Parathyroid adenoma (tissue), 2 donors: ENCODE measurements around the gene HTD2.
A peak's percentile ranks its signal among the peaks of the same experiment; 100 is the strongest.

Experiments
- H2AFZ ChIP-seq: fragments of 300-600 bp; sonication (generic); one replicate; pipeline ENCODE4 v1.7.0; 2017; ENCODE audit warnings: antibody characterized with exemption, mild to moderate bottlenecking
- H3K27ac ChIP-seq: fragments of 300-600 bp; sonication (generic); one replicate; pipeline ENCODE4 v1.7.0; 2017
- H3K27me3 ChIP-seq: fragments of 300-600 bp; sonication (generic); one replicate; pipeline ENCODE4 v1.7.0; 2017; ENCODE audit warnings: low read length; ENCODE audit not compliant: control insufficient read depth, insufficient read depth
- H3K36me3 ChIP-seq: fragments of 300-600 bp; sonication (generic); one replicate; pipeline ENCODE4 v1.7.0; 2017; ENCODE audit warnings: low read length; ENCODE audit not compliant: control insufficient read depth, insufficient read depth
- H3K4me1 ChIP-seq: fragments of 300-600 bp; sonication (generic); one replicate; pipeline ENCODE4 v1.7.0; 2017; ENCODE audit warnings: control low read depth
- H3K4me2 ChIP-seq: fragments of 300-600 bp; sonication (generic); one replicate; pipeline ENCODE4 v1.7.0; 2017; ENCODE audit warnings: low read length
- H3K4me3 ChIP-seq: fragments of 300-600 bp; sonication (generic); one replicate; pipeline ENCODE4 v1.7.0; 2017; ENCODE audit warnings: low read depth, low read length
- H3K79me2 ChIP-seq: fragments of 300-600 bp; sonication (generic); one replicate; pipeline ENCODE4 v1.7.0; 2017; ENCODE audit warnings: control low read depth
- H3K9ac ChIP-seq: fragments of 300-600 bp; sonication (generic); one replicate; pipeline ENCODE4 v1.7.0; 2017; ENCODE audit warnings: mild to moderate bottlenecking
- H3K9me3 ChIP-seq: fragments of 300-600 bp; sonication (generic); one replicate; pipeline ENCODE4 v1.7.0; 2017; ENCODE audit warnings: low read length; ENCODE audit not compliant: control insufficient read depth
- CTCF ChIP-seq: fragments of 300-600 bp; sonication (generic); IDR thresholded peaks from one replicate; pipeline ENCODE4 v1.7.0; 2017; ENCODE audit warnings: antibody characterized with exemption, mild to moderate bottlenecking
- donor health status: primary hyperparathyroidism.

Gene HTD2

GRCh38 chr3:58324391-58325390 is 18.4 kb downstream of the HTD2 start:
- no peak overlapping the region for H3K9ac ChIP-seq
- no peak for TF ChIP-seq CTCF
- no peaks in the 10 kb centered on the region for H3K36me3 ChIP-seq
- H3K27ac ChIP-seq, result peak overlapping the region; percentile 91
- no peaks in the 10 kb centered on the region for H3K27me3 ChIP-seq
- peak overlapping the region; percentile 47 for H2AFZ ChIP-seq
- no peaks in the 10 kb centered on the region for H3K9me3 ChIP-seq
- peak overlapping the region; percentile 13 for H3K4me2 ChIP-seq
- peaks cover 26% of the 10 kb centered on the region for H3K4me1 ChIP-seq
- H3K79me2 ChIP-seq, result no peaks in the 10 kb centered on the region
- peak overlapping the region; percentile 19 for H3K4me3 ChIP-seq

GRCh38 chr3:58325525-58325992 is 19.2 kb downstream of the HTD2 start:
- peak overlapping the region; percentile 91 for H3K27ac ChIP-seq
- peak overlapping the region; percentile 47 for H2AFZ ChIP-seq
- TF ChIP-seq CTCF, result no peak
- no peaks in the 10 kb centered on the region for H3K27me3 ChIP-seq
- no peak overlapping the region for H3K9ac ChIP-seq
- peak overlapping the region; percentile 22 for H3K4me2 ChIP-seq
- no peaks in the 10 kb centered on the region for H3K79me2 ChIP-seq
- H3K4me3 ChIP-seq, result peak overlapping the region; percentile 19
- no peaks in the 10 kb centered on the region for H3K36me3 ChIP-seq
- H3K4me1 ChIP-seq, result peaks cover 26% of the 10 kb centered on the region
- no peaks in the 10 kb centered on the region for H3K9me3 ChIP-seq

- no peaks in the 10 kb centered on the region for H3K9me3 ChIP-seq
- H3K4me2 ChIP-seq, result no peak overlapping the region
- no peaks in the 10 kb centered on the region for H3K36me3 ChIP-seq
- H3K27ac ChIP-seq, result peak overlapping the region; percentile 91
- H3K27me3 ChIP-seq, result no peaks in the 10 kb centered on the region
- H3K79me2 ChIP-seq, result no peaks in the 10 kb centered on the region
- no peak overlapping the region for H3K9ac ChIP-seq
- peaks cover 31% of the 10 kb centered on the region for H3K4me1 ChIP-seq
- H3K4me3 ChIP-seq, result no peak overlapping the region
- TF ChIP-seq CTCF, result no peak
- peak overlapping the region; percentile 39 for H2AFZ ChIP-seq
Observed at GRCh38 chr3:58326267-58326900, 20.1 kb downstream of the HTD2 start.

GRCh38 chr3:58329150-58329921 is 23.0 kb downstream of the HTD2 start:
- Histone ChIP-seq H3K4me3 (no peak overlapping the region), H3K4me2 (no peak overlapping the region), H3K79me2 (peaks cover 6% of the 10 kb centered on the region), H3K9ac (no peak overlapping the region), H2AFZ (no peak overlapping the region), H3K9me3 (no peaks in the 10 kb centered on the region), H3K27ac (no peak overlapping the region), H3K27me3 (no peaks in the 10 kb centered on the region), H3K4me1 (peaks cover 32% of the 10 kb centered on the region), H3K36me3 (no peaks in the 10 kb centered on the region)
- no peak for TF ChIP-seq CTCF
